ENCODE measurements around the gene C10orf71.

DNA sequence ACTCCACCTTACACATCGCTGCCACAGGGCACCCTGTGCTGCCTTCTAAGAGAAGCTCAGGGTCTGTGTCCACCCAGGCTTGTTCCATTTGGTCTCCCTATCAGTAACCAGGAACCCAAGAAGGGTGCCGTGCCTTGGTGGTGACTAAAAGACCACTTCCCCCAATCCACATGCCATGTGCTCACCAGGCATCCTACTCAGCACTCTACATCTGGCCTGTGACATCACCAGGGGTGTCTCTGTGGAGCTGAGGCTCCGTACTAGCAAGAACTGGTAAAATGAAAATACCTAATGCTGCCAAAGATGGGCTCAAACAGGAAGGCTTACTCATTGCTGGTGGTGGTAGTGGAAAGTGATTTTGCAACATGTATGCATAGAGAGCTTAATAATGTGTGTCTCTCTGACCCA, 19.0 kb upstream of the C10orf71 start:
- TF ChIP-seq, protein P1, sequence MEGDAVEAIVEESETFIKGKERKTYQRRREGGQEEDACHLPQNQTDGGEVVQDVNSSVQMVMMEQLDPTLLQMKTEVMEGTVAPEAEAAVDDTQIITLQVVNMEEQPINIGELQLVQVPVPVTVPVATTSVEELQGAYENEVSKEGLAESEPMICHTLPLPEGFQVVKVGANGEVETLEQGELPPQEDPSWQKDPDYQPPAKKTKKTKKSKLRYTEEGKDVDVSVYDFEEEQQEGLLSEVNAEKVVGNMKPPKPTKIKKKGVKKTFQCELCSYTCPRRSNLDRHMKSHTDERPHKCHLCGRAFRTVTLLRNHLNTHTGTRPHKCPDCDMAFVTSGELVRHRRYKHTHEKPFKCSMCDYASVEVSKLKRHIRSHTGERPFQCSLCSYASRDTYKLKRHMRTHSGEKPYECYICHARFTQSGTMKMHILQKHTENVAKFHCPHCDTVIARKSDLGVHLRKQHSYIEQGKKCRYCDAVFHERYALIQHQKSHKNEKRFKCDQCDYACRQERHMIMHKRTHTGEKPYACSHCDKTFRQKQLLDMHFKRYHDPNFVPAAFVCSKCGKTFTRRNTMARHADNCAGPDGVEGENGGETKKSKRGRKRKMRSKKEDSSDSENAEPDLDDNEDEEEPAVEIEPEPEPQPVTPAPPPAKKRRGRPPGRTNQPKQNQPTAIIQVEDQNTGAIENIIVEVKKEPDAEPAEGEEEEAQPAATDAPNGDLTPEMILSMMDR (IDR thresholded peaks at IDR 0.05): no peak
- TF ChIP-seq POLR2A (IDR thresholded peaks at IDR 0.05): no peak
- TF ChIP-seq EP300 (IDR thresholded peaks at IDR 0.05): no peak
